Endodermal cell (in vitro differentiated cells): ENCODE measurements around the gene PIM3. TPM values are rescaled to one million over a fixed set of nuclear protein-coding genes. Genes with fewer than 3 reads are reported as not detected.

Source experiments
- DNase-seq: peaks from one replicate; pipeline ENCODE4 v3.0.0-alpha.2; 2017
- H3K27ac ChIP-seq: 2 replicates; pipeline ENCODE4 v1.5.1; 2013; ENCODE audit warnings: mild to moderate bottlenecking, low read depth, low read length, moderate library complexity
- H3K27me3 ChIP-seq: 2 replicates; pipeline ENCODE4 v1.6.1; 2013; ENCODE audit warnings: mild to moderate bottlenecking, low read length, moderate library complexity; ENCODE audit not compliant: insufficient read depth, control insufficient read depth, poor library complexity, severe bottlenecking
- H3K36me3 ChIP-seq: 2 replicates; pipeline ENCODE4 v1.7.0; 2013; ENCODE audit warnings: mild to moderate bottlenecking, low read length, moderate library complexity; ENCODE audit not compliant: control insufficient read depth, insufficient read depth
- H3K4me1 ChIP-seq: one replicate; pipeline ENCODE4 v1.7.0; 2013; ENCODE audit warnings: low read length; ENCODE audit not compliant: control insufficient read depth, insufficient read depth
- H3K4me3 ChIP-seq: 2 replicates; pipeline ENCODE4 v1.5.1; 2013; ENCODE audit warnings: mild to moderate bottlenecking, low read length, moderate library complexity
- H3K9ac ChIP-seq: 2 replicates; pipeline ENCODE4 v1.6.1; 2013; ENCODE audit warnings: mild to moderate bottlenecking, low read length, moderate library complexity; ENCODE audit not compliant: poor library complexity, severe bottlenecking; ENCODE audit errors: extremely low read depth
- H3K9me3 ChIP-seq: 2 replicates; pipeline ENCODE4 v1.6.1; 2013; ENCODE audit warnings: mild to moderate bottlenecking, low read length, moderate library complexity; ENCODE audit not compliant: control insufficient read depth
- H3K27ac Mint-ChIP-seq: 2 replicates; pipeline ENCODE4 v1.8.0; 2020; ENCODE audit warnings: mixed read lengths
- H3K27me3 Mint-ChIP-seq: 2 replicates; pipeline ENCODE4 v1.8.0; 2021; ENCODE audit warnings: mild to moderate bottlenecking, mixed read lengths; ENCODE audit not compliant: insufficient read depth
- H3K36me3 Mint-ChIP-seq: 2 replicates; pipeline ENCODE4 v1.8.0; 2020; ENCODE audit warnings: low read depth, mixed read lengths
- H3K4me1 Mint-ChIP-seq: 2 replicates; pipeline ENCODE4 v1.8.0; 2020; ENCODE audit warnings: mixed read lengths
- H3K4me3 Mint-ChIP-seq: 2 replicates; pipeline ENCODE4 v1.8.0; 2020; ENCODE audit warnings: mild to moderate bottlenecking, moderate library complexity, mixed read lengths
- H3K9me3 Mint-ChIP-seq: 2 replicates; pipeline ENCODE4 v1.8.0; 2020; ENCODE audit warnings: mild to moderate bottlenecking, mixed read lengths
- CTCF ChIP-seq: fragments of 200-600 bp; sonication (generic); conservative IDR thresholded peaks from 2 replicates; pipeline ENCODE4 v1.5.0; 2021; ENCODE audit warnings: antibody characterized with exemption, mild to moderate bottlenecking
- WGBS, 2 experiments: methylation state at CpG; one replicate each; pipeline versions ENCODE4 v1.1.5 to v1.1.7; 2013; ENCODE audit warnings: missing lambda C conversion rate in 2 of 2, mixed read lengths in 1 of 2; ENCODE audit not compliant: insufficient coverage in 1 of 2, insufficient read length in 1 of 2; 5-methylcytosine and 5-hydroxymethylcytosine counted together
- total RNA-seq, 2 donors: library from RNA; stranded (reverse); fragmentation: NEBNext Ultra II Directional in 1 of 2; extraction: Animal tissue kit (Norgen Biotek cat#: 25700) in 1 of 2; gene quantifications; 2 replicates in 1 of 2; 3 replicates in 1 of 2; pipeline ENCODE4 v1.2.1, GENCODE V29; 2021

PIM3 gene
- total RNA-seq, 2 donors from 2014 or later = 31.5 to 36.6 TPM

- no peak overlapping the region for H3K27ac ChIP-seq
- no peak overlapping the region for H3K4me3 Mint-ChIP-seq
These were observed 13.8 kb upstream of the PIM3 start for GRCh38 chr22:49946612-49947295.

GRCh38 chr22:49947296-49947622, 13.3 kb upstream of the PIM3 start:
- Mint-ChIP-seq H3K36me3 (no peaks in the 10 kb centered on the region), H3K9me3 (no peaks in the 10 kb centered on the region), H3K4me3 (no peak overlapping the region), H3K27me3 (no peaks in the 10 kb centered on the region), H3K4me1 (no peaks in the 10 kb centered on the region), H3K27ac (no peak overlapping the region)
- Histone ChIP-seq H3K9me3 (no peaks in the 10 kb centered on the region), H3K36me3 (no peaks in the 10 kb centered on the region), H3K4me3 (no peak overlapping the region), H3K9ac (no peak overlapping the region), H3K27ac (no peak overlapping the region), H3K4me1 (peaks cover 6% of the 10 kb centered on the region), H3K27me3 (no peaks in the 10 kb centered on the region)
- no peak for TF ChIP-seq CTCF
- 82 to 89% methylated on average over 5 to 6 of the region's 6 CpGs for WGBS, 2 experiments
- DNase-seq = no peak

More at GRCh38 chr22:49946612-49947295, 13.8 kb upstream of the PIM3 start:
- no peaks in the 10 kb centered on the region for H3K36me3 ChIP-seq
- no peak for TF ChIP-seq CTCF
- Mint-ChIP-seq H3K9me3 (no peaks in the 10 kb centered on the region), H3K36me3 (no peaks in the 10 kb centered on the region), H3K27ac (peak overlapping the region; percentile 72), H3K27me3 (no peaks in the 10 kb centered on the region), H3K4me1 (no peaks in the 10 kb centered on the region)
- 75 to 81% methylated on average over 11 to 17 of the region's 17 CpGs for WGBS, 2 experiments
- H3K4me1 ChIP-seq = peaks cover under 1% of the 10 kb centered on the region
- H3K9me3 ChIP-seq = no peaks in the 10 kb centered on the region
- H3K27me3 ChIP-seq = no peaks in the 10 kb centered on the region
- no peak for DNase-seq
- no peak overlapping the region for H3K9ac ChIP-seq
- no peak overlapping the region for H3K4me3 ChIP-seq

GRCh38 chr22:49948116-49948957, 12.2 kb upstream of the PIM3 start:
- no peaks in the 10 kb centered on the region for H3K36me3 Mint-ChIP-seq
- no peak overlapping the region for H3K27ac Mint-ChIP-seq
- Histone ChIP-seq H3K27ac (no peak overlapping the region), H3K36me3 (no peaks in the 10 kb centered on the region), H3K4me3 (no peak overlapping the region), H3K9me3 (no peaks in the 10 kb centered on the region), H3K9ac (no peak overlapping the region), H3K4me1 (peaks cover 6% of the 10 kb centered on the region), H3K27me3 (no peaks in the 10 kb centered on the region)
- DNase-seq = peak; percentile 53
- H3K4me3 Mint-ChIP-seq = no peak overlapping the region
- H3K9me3 Mint-ChIP-seq = no peaks in the 10 kb centered on the region
- WGBS, 2 experiments = 87% methylated on average over 16 to 23 of the region's 23 CpGs
- H3K27me3 Mint-ChIP-seq = no peaks in the 10 kb centered on the region
- TF ChIP-seq CTCF = no peak
- no peaks in the 10 kb centered on the region for H3K4me1 Mint-ChIP-seq
